HG03442 (cell line): ENCODE measurements around the gene DCP2.
A peak's percentile ranks its signal among the peaks of the same experiment; 100 is the strongest.
"Not testable (repeated sequence)": the region's sequence is repeated elsewhere in the genome, so short reads cannot be mapped to it uniquely, and the experiment has no call there.

Experiments
- ATAC-seq: cut with Tn5 transposase; IDR thresholded peaks from one replicate; pipeline ENCODE4 v1.9.1; 2021; ENCODE audit warnings: mild to moderate bottlenecking, moderate library complexity; ENCODE audit not compliant: unreplicated experiment

The DCP2 gene

DNA sequence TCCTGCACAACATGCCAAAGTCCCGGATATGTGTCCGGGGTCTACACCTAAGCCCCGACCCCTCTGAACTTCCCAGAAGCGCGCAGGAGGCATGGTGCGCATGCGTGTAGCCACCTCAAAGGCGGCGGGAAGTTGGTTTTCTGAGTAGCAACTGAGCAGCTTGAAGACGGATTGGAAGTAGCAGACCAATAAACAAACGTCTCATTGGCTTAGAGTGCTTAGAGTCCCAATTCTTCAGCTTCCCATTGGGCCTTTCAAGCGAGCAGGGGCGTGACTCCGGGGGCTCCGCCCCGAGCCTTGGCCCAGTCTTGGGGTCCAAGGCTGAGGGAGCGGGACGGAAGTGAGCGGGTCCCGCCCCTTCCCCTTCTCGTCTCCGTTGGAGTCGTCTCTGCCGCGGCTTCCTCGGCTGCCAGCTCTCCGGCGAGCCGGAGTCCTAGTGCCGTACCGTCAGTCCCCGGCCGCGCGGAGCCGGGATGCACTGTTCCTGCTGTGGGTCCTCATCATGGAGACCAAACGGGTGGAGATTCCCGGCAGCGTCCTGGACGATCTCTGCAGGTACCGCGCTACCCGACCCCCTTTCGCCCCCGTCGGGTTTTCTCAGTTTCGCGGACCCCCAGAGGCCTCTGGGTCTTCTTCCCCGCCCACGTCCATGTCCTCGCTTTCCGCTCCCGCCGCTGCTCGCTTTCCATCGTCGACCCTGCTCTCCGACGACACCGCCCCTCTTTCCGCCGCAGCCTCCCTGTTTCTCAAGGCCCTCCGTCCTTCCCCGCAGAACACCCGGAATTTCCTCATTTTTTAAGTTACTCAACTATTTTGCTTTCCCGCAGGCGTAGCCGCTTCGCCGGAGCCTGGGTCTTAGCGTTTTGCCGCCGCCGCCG, at the start of gene DCP2:
Gene DCP2, plus strand, starts transcription at position 367 of the 878 bp plus-strand sequence. Its CDS starts 136 bp downstream, at position 503.
- ATAC-seq = peak; percentile 98

DNA sequence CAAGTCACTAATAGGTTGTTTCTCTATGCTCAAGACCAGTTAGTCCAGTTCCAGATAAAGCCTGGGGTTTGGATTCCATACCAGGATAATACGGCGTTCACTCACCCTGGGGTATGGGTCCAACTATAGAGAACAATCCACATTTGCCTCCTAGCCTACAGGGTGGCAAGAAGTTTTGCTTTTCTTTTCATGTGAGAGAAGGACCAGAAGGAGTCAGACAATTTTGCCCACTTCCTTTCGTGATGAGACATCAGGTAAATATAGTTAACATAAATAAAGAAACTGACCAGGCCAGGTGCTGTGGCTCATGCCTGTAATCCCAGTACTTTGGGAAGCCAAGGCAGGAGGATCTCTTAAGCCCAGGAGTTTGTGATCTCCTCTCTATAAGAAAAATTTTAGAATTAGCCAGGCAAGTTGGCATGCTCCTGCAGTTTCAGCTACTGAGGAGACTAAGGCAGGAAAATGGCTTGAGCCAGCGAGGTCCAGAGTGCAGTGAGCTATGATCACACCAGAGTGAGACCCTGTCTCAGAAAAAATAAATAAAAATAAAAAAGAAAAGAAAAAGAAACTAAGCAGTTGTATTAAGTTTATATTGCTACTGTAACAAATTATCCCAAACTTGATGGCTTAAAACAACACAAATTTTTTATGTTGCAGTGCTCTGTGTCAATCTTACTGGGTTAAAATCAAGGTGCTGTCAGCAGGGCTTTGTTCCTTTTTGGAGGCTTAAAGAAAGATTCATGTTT, 47.1 kb upstream of the DCP2 start:
- ATAC-seq = peak; percentile 69

DNA sequence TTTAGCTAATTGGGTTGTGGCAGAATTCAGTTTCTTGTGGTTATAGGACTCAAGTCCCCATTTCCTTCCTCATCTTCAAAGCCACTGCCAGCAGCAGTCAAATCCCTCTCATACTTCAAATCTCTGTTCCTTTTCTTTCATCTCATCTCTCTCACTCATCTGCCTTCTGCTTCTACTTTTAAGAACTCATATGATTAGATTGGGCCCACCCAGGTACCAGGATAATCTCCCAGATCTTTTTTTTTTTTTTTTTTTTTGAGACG, 46.6 kb upstream of the DCP2 start:
- peak; percentile 44 for ATAC-seq

DNA sequence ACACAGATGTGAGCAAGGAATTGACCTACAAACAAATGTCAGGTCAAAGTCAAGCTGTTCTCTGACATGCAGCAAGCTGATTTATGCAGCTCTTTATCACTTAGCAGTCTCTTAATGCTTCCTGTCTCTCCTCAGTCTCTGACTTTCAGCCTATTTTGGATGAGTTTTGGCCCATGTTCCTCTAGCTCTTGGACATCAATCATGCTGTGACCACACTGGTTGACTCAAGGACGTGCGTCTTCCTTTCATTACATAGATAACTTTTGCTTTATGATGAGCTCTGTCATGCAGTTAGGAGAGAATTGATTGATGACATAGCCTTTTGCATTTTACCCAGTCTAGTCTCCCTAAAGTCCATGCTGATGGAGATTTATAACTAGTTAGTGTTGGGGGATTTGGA, 45.1 kb upstream of the DCP2 start:
- no peak for ATAC-seq

DNA sequence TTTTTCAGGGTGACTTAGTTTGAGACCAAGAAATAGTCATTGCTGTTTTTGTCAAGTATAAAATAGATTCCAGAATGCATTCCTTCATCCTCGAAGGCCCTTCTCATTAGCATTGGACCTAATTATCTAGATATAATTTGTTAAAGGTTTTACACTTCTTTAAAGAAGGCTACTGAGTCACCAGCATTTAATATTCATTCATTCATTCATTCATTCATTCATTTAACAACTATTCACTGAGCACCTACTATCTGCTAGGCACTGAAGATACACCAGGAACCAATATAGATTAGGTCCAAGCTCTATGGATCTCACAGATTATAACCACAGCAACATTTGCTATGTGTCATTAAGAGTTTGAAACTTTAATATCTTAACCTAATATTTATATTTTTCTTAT, 43.5 kb upstream of the DCP2 start:
- ATAC-seq = no peak

DNA sequence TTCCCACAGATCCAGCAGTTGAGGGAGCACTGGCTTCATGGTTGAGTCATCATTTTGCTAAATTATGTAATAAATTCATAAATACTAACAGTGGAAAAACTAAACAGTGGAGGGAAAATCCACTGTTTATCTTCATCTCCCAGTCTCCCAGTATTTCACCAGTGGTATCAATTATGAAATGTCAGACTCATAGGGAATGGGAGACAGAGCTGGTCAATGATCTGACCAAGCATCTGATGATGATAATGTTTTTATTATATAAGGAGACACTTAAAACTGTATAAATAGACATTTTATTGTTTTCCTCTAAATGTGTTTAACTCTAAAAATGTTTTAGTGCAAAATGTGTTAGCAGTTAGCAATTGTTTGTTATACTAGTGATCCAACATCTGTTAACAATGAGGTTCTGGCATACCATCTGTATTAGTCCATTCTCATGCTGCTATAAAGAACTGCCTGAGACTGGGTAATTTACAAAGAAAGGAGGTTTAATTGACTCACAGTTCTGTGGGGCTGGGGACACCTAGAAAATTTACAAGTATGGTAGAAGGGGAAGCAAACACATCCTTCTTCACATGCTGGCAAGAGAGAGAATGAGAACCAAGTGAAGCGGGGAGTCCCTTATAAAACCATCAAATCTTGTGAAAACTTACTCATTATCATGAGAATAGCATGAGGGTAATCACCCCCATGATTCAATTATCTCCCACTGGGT, 42.8 kb upstream of the DCP2 start:
- no peak for ATAC-seq

DNA sequence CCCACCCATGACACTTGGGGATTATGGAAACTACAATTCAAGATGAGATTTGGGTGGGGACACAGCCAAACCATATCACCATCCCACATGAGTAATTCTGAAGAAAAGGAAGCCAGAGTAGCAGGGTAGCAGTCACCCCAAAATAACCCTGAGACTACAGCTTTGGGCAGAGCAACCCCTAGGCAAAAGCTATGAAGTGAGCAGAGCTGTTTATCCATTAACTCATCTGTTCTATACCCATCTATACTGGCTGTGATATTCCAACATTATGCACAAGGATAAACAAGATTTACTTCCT, 42.3 kb upstream of the DCP2 start:
- no peak for ATAC-seq

DNA sequence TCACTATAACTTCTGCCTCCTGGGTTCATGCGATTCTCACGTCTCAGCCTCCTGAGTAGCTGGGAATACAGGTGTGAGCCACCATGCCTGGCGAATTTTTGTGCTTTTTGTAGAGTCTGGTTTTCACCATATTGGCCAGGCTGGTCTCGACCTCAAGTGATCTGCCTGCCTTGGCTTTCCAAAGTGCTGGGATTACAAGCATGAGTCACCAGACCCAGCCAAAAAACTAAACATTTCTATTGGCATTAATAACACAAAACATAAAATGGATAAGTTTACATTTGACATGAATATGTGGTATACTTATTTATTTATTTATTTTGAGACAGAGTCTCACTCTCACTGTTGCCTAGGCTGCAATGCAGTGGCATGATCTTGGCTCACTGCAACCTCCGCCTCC, 40.9 kb upstream of the DCP2 start:
- no peak for ATAC-seq

DNA sequence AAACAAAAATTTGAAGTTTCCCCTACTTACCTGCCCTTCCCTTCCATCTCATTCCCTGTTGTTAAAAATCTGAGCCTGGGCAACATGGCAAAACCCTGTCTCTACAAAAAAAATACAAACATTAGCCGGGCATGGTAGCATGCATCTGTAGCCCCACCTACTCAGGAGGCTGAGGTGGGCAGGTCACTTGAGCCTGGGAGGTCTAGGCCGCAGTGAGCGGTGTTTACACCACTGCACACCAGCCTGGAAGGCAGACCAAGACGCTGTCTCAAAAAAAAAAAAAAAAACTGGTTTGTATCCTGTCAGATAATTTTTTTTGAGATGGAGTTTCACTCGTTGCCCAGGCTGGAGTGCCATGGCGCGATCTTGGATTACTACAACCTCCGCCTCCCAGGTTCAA, 38.3 kb upstream of the DCP2 start:
- no peak for ATAC-seq

DNA sequence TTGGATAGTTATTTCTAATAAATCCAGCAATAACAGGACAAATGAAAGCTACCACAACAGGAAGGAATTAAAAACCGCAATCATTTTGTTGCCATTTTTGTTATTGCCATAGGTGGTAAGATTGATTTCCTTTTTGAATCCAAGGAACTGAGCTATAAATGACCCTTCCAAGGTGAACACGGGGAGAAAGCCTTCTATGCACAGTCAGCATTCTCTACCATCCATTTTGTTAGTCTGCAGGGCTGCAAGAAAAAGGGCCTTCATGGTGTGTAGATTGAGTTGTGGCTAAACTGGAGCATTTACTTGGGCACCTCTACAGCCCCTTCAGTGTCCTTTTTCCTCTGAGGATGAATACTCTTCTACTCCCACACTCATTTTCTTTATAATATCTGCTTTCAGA, 35.9 kb upstream of the DCP2 start:
- no peak for ATAC-seq

DNA sequence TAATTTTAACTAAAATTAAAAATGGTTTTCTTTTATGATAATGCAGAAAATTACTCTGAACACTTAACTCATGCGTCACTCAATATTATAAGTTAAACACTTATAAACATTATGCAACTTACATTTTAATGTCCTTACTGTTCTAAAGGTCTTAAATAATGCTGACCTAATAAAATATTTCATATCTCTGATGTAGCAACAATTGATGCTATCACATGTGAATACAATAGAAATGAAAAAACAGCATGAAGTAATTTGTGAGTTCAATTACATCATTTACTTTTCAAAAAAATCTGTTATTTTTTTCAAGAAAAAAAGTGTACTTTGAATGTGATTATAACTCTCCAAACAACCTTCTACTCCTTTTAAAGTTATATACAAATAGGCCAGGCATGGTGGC, 28.1 kb upstream of the DCP2 start:
- no peak for ATAC-seq

DNA sequence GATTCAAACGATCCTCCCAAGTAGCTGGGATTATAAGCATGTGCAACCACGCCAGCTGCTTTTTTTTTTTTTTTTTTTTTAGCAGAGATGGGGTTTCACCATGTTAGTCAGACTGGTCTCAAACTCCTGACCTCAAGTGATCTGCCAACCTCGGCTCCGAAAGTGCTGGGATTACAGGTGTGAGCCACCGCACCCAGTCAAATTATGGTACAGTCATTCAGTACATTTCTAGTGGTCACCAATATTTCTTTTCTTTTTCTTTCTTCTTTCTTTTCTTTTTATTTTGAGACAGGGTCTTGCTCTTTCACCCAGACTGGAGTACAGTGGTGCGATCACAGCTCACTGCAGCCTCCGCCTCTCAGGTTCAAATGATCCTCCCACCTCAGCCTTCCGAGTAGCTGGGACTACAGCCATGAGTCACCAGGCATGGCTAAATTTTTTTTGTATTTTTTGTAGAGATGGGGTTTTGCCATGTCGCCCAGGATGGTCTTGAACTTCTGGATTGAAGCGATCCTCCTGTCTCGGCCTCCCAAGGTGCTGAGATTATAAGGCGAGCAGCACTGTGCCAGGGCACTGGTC, 25.4 kb upstream of the DCP2 start:
- peak; percentile 97 for ATAC-seq

DNA sequence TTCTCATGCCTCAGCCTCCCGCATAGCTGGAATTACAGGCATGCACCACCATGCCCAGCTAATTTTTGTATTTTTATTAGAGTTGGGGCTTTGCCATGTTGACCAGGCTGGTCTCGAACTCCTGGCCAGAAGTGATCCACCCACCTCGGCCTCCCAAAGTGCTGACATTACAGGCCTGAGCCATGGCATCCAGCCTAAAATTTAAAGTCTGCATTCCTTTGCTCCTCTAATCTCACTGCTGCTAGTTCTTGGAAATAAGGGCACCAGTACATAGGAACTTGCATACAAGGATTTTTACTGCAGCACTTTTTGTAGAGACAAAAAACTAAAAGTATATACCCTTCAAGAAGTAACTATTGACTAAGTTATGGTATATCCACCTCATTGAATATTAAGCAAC, 20.0 kb upstream of the DCP2 start:
- ATAC-seq = no peak

DNA sequence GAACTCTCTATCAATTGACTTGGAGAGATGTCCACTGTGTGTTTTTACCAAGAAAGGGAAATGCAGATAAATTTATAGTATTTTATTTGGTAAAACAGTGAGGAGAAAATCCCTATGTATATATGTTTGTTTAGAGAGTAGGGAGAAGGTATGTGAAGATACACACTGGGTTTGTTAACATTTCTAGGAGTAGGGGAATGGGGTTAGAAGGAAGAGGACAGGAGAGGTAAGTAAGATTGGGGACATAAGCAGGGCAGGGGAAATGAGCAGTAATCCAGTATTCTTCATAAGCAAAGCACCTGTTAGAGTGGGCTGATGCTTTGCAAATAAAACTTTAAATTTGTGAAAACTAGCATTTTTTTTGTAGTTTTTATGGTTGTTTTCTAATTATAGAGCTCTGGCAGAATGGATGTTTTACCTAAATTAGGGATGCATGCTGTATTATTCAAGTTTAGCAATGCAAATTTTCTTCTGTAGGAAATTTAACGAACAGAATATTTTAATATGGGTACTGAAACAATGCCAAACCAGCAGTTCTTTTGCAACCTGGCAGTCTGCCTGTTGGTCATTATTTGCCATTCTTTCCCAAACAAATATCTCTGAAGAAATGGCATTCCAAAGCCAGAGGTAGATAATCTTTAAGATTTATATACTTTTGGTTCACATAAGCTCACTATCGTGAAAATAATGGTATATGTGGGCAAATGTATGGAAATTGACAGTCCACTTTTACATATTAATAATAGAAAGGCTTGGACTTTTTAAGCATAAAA, 19.4 kb upstream of the DCP2 start:
- ATAC-seq = no peak

DNA sequence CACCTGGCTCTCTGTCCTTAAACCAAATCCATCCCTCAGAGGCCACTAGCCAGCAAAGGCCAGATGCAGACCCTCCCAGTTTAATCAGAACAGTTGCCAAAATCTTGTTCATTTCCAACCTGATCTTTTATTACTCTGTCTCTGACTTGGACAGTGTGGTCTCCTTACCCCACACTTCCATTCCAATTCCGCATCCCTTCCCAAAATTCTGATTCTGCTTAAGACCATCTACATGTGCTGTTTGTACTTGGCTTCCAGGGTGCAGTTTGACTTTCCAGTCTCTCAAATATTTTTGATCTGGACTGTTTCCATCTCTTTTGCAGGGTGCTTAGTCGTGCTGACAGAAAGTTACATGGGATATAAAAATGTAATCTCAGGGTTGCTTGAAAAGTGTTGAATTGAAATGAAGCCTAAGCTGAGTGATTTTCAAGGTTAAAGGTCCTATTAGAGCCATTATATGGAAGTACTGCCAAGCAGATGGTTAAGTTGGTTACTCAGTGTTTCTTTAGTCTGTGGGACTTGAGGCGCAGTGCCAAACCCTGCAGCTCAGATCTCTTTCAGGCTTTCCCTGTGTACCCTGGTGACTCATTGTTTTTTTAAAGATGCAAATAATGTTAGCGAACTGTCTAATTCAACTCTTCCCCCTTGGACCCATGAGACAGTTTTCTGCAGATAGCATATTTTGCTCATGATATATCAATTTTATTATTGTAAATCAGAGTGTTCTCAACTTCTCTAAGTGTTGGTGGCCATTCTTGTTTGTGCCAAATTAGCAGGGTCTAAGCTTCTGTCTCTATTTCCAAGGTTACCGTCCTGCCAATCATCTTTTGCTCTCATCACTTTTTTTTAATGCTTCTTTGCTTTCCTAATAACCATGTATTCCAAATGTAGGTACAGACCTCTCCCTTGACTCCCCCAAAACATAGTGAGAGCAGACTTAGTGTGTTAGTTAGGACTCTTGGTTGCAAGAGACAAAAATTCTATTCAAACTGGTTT, 18.2 kb upstream of the DCP2 start:
- peak; percentile 91 for ATAC-seq

DNA sequence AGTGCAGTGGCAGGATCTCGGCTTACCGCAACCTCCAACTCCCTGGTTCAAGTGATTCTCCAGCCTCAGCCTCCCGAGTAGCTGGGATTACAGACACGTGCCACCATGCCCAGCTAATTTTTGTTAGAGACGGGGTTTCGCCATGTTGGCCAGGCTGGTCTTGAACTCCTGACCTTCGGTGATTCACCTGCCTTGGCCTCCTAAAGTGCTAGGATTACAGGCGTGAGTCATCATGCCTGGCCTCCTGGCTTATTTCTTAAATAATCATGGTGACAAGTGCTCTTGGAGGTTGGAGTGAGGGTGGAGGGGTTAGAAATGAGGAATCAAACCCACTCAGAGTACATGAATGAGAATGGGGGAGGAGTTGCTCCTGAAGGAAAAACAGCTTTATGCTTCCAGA, 16.7 kb upstream of the DCP2 start:
- not testable (repeated sequence) for ATAC-seq

DNA sequence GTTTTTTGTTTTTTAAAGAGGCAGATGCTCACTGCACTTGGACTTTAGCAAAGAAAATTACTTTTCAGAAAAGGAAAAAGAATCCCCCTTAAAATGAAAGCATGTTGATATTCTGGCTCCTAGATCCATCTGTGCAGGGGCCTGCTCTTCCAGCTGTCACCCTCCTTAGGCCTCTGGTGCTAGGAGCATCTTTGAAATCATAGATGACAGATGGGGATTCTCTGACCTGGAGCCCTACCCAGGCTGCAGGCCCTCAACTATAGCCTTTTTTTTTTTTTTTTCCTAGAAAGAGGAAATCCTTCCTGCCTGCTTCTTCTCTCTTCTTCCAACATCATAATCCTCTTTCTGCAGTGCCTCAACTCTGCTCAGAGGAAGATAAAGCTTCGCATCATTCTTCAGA, 16.3 kb upstream of the DCP2 start:
- ATAC-seq = no peak

DNA sequence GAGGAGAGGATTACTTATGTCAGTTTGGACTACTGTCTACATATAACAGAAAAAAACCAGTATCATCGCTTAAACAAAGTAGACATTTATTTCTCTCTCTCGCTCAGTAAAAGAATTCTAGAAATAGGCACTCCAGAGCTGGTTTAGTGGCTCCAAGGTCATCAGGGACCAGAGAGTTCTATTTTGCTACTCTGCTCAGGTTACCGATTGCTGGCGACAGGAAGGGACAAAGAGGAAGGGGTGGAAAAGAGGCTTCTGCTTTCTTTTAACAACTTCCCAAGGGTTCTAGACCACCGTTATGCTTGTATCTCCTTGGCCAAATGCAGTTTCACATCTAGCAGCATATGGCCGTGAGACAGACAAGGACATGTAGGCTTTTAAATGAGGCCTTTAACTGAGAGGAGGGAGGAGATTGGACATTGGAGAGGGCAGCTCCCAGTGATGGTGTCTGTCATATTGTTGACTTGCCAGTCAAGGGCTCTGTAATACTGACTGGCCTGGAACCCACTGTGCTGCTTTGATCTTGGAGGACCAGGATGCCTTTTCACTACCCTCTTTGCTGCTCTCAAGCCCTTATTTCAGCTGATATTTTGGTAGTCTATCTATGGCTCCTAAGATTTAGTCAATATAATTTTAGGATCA, 15.6 kb upstream of the DCP2 start:
- no peak for ATAC-seq

DNA sequence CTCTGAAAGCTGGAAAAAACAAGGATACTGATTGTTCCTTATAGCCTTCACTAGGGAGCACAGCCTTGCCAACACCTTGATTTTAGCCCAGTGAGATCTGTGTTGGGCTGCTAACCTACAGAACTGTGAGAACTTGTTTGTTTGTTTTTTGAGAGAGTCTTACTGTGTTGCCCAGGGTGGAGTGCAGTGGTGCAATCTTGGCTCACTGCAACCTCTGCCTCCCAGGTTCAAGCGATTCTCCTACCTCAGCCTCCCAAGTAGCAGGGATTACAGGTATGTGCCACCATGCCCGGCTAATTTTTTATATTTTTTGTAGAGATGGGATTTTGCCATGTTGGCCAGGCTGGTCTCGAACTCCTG, 13.2 kb upstream of the DCP2 start:
- not testable (repeated sequence) for ATAC-seq
